ENCODE data around the gene PGAP1.

- no peak for TF ChIP-seq POLR2AphosphoS5 (IDR thresholded peaks at IDR 0.05; ENCODE audit: low read depth, low read length)
- TF ChIP-seq SIN3A (IDR thresholded peaks at IDR 0.05; ENCODE audit: borderline replicate concordance, insufficient read depth, low read length): no peak
- TF ChIP-seq, protein P1, sequence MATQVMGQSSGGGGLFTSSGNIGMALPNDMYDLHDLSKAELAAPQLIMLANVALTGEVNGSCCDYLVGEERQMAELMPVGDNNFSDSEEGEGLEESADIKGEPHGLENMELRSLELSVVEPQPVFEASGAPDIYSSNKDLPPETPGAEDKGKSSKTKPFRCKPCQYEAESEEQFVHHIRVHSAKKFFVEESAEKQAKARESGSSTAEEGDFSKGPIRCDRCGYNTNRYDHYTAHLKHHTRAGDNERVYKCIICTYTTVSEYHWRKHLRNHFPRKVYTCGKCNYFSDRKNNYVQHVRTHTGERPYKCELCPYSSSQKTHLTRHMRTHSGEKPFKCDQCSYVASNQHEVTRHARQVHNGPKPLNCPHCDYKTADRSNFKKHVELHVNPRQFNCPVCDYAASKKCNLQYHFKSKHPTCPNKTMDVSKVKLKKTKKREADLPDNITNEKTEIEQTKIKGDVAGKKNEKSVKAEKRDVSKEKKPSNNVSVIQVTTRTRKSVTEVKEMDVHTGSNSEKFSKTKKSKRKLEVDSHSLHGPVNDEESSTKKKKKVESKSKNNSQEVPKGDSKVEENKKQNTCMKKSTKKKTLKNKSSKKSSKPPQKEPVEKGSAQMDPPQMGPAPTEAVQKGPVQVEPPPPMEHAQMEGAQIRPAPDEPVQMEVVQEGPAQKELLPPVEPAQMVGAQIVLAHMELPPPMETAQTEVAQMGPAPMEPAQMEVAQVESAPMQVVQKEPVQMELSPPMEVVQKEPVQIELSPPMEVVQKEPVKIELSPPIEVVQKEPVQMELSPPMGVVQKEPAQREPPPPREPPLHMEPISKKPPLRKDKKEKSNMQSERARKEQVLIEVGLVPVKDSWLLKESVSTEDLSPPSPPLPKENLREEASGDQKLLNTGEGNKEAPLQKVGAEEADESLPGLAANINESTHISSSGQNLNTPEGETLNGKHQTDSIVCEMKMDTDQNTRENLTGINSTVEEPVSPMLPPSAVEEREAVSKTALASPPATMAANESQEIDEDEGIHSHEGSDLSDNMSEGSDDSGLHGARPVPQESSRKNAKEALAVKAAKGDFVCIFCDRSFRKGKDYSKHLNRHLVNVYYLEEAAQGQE (IDR thresholded peaks at IDR 0.05; ENCODE audit: insufficient read depth in 1 of 2, low read depth in 2 of 2, low read length in 2 of 2): no peak
Measured at GRCh38 chr2:196808083-196808665, 118.3 kb downstream of the PGAP1 start.
